HG03457 (cell line): ENCODE results near the gene PTN.

Experiments used
- ATAC-seq: cut with Tn5 transposase; IDR thresholded peaks from one replicate; pipeline ENCODE4 v1.9.1; 2021; ENCODE audit warnings: moderate number of reproducible peaks; ENCODE audit not compliant: unreplicated experiment

The PTN gene

GRCh38 chr7:137343281-137343841 lies at the start of gene PTN:
Gene PTN (minus strand): TSS chr7:137343733. CDS start chr7:137254973, 88,760 bp downstream.
- ATAC-seq, result no peak

- ATAC-seq, result no peak
Observed at GRCh38 chr7:137390076-137390475, 46.5 kb upstream of the PTN start.

- no peak for ATAC-seq
Observed at GRCh38 chr7:137388916-137389315, 45.4 kb upstream of the PTN start.

GRCh38 chr7:137386966-137387365 lies 43.4 kb upstream of the PTN start:
- ATAC-seq, result no peak

GRCh38 chr7:137381045-137381444 lies 37.5 kb upstream of the PTN start:
- ATAC-seq, result no peak

GRCh38 chr7:137373507-137373906 lies 30.0 kb upstream of the PTN start:
- ATAC-seq, result no peak

GRCh38 chr7:137371616-137372015 lies 28.1 kb upstream of the PTN start:
- ATAC-seq, result no peak

GRCh38 chr7:137366995-137367394 lies 23.5 kb upstream of the PTN start:
- no peak for ATAC-seq

- ATAC-seq, result no peak
Observed at GRCh38 chr7:137363683-137364082, 20.1 kb upstream of the PTN start.

- no peak for ATAC-seq
Observed at GRCh38 chr7:137360087-137360679, 16.6 kb upstream of the PTN start.

- no peak for ATAC-seq
Observed at GRCh38 chr7:137354961-137355360, 11.4 kb upstream of the PTN start.

- no peak for ATAC-seq
Observed at GRCh38 chr7:137354396-137354795, 10.9 kb upstream of the PTN start.

GRCh38 chr7:137351941-137352340 lies 8.4 kb upstream of the PTN start:
- no peak for ATAC-seq

GRCh38 chr7:137345799-137346449 lies 2.4 kb upstream of the PTN start:
- no peak for ATAC-seq

GRCh38 chr7:137342828-137343261 lies 688 bp downstream of the PTN start:
- ATAC-seq, result no peak

- no peak for ATAC-seq
Observed at GRCh38 chr7:137342265-137342664, 1.3 kb downstream of the PTN start.

- ATAC-seq, result no peak
Observed at GRCh38 chr7:137337902-137338301, 5.6 kb downstream of the PTN start.

GRCh38 chr7:137335814-137336213 lies 7.7 kb downstream of the PTN start:
- ATAC-seq, result no peak

- no peak for ATAC-seq
Observed at GRCh38 chr7:137331378-137331777, 12.2 kb downstream of the PTN start.

- no peak for ATAC-seq
Observed at GRCh38 chr7:137329411-137329810, 14.1 kb downstream of the PTN start.

- no peak for ATAC-seq
Observed at GRCh38 chr7:137328373-137329120, 15.0 kb downstream of the PTN start.

GRCh38 chr7:137325927-137326326 lies 17.6 kb downstream of the PTN start:
- ATAC-seq, result no peak
